Measurements from ENCODE around the gene BACH2. TPM values are rescaled to one million over a fixed set of nuclear protein-coding genes. Genes with fewer than 3 reads are reported as not detected.

BACH2 gene
- total and polyA plus RNA-seq, 9 of the 15 experiments (the other 6 are each of a cell fraction or from before 2014, with no cell fraction given): 0.06 to 3.1 (median 0.59) TPM

DNA sequence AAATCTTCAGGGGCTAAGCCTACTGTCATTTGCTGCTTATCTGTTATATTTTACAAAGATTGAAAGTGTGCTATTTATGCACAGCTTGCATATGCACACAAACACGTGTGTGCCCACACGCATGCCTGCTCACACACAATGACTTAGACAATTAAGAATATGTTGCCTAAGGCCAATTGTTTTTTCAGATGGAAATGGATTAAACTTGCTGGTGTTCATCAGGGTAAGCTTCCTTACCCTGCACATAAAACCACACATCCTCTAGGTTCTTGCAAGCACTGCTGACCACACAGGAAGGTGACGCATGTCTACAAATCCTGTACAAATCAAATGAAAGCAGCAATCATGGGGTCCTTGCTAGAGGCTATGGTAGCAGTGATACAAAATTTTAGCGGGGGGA lies 344.0 kb downstream of the BACH2 start (continued):
- TF ChIP-seq ZBTB7A (IDR thresholded peaks at IDR 0.05; ENCODE audit: borderline replicate concordance, control insufficient read depth, low read depth, low read length): no peak

DNA sequence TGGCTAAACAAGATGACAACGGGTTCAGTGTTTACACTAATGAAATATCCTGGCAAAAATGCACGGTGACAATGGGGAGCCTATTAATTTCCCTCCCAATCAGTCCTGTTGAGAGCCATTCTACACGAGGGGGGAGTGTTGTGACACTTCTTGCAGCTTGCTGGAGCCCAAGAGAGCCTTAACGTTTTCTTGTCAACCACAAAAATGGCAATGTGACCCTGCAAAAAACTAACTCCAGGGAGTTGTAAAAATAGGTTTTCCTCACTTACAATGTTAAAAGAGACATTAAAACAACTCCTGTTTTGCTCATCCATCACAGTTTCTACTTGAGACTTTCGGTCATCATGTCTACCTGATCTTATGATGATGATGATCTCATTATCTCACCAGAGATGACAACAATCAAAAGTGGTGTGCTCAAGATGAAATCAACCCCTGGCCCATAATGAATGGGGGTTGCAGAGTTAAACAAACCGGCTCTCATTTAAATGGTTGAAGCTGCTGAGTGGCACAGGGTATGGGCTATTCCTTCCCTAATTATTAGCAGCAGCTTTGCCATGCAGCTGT lies 344.5 kb downstream of the BACH2 start:
- H4K20me1 ChIP-seq (replicated peaks; ENCODE audit: control insufficient read depth, insufficient read depth, low read length): no peaks in the 10 kb centered on the region
- in situ Hi-C loops (cut with MboI): no loop called here
- no peaks in the 10 kb centered on the region for H3K9me3 ChIP-seq (replicated peaks; ENCODE audit: control insufficient read depth, insufficient read depth, low read depth, low read length)
- no peak overlapping the region for H3K4me3 ChIP-seq
- BruUV-seq (replicated peaks): no TSS peak
- DNase-seq (ENCODE audit: extremely low read depth in 1 of 4, low spot score in 3 of 4) (no peak), ATAC-seq (no peak), FAIRE-seq (no peak)
- intact Hi-C loops (cut with micrococcal nuclease): no loop called here
- no peaks in the 10 kb centered on the region for H3K36me3 ChIP-seq (ENCODE audit: control insufficient read depth, insufficient read depth, low read length)
- H3K79me2 ChIP-seq (ENCODE audit: control insufficient read depth, insufficient read depth, low read length): no peaks in the 10 kb centered on the region
- H3K4me2 ChIP-seq (ENCODE audit: insufficient read depth, low read length): no peak overlapping the region
- H3K27ac ChIP-seq (ENCODE audit: extremely low read depth, low read depth, low read length): no peak overlapping the region
- no peak overlapping the region for H3K9ac ChIP-seq (ENCODE audit: insufficient read depth in 1 of 2, low read depth in 2 of 2, low read length in 2 of 2)
- peaks cover 3 to 20% of the 10 kb centered on the region in 2 experiments; a peak in 3 of 5 replicates for H3K27me3 ChIP-seq (ENCODE audit: control insufficient read depth in 2 of 2, insufficient read depth in 2 of 2, low read length in 2 of 2)
- no peaks in the 10 kb centered on the region for H3K9me1 ChIP-seq (ENCODE audit: control insufficient read depth, insufficient read depth, low read length)
- ChIA-PET POLR2A (interaction anchor here (0.6 to 1.0 kb wide), 5 partner anchors 14 to 93 kb away, joined by 3 read pairs; no protein-coding TSS in a partner anchor), CTCF (ENCODE audit: low intra/inter-chr PET ratio) (interaction anchor here (1.1 kb wide), 1 partner anchor 12 kb away, joined by 7 read pairs; no protein-coding TSS in a partner anchor)
- no peak overlapping the region for H2AFZ ChIP-seq (ENCODE audit: low read depth, low read length)
- 0% methylated on average over 6 of the region's 6 CpGs for WGBS (ENCODE audit: insufficient coverage, low coverage, missing lambda C conversion rate)
- H3K4me1 ChIP-seq (replicated peaks in 1 of 2; ENCODE audit: control insufficient read depth in 2 of 2, insufficient read depth in 2 of 2, low read length in 2 of 2): peaks cover 0 to 3% of the 10 kb centered on the region in 2 experiments; a peak in 1 of 5 replicates
- TF ChIP-seq BACH1 (tag; IDR thresholded peaks at IDR 0.05) (no peak), ARNT (IDR thresholded peaks at IDR 0.05) (no peak), MYNN (IDR thresholded peaks at IDR 0.05) (no peak), MYNN (CRISPR knock-in tag; IDR thresholded peaks at IDR 0.05) (no peak), POLR3A (IDR thresholded peaks at IDR 0.05; ENCODE audit: borderline replicate concordance, extremely low read depth, insufficient read depth, insufficient read length) (no peak), RNF2 (IDR thresholded peaks at IDR 0.05) (no peak), FUS (optimal IDR thresholded peaks at IDR 0.05; ENCODE audit: low read depth, low read length) (no peak), BHLHE40 (IDR thresholded peaks at IDR 0.05; ENCODE audit: low read length) (no peak), BRF1 (IDR thresholded peaks at IDR 0.05; ENCODE audit: borderline replicate concordance, extremely low read depth, insufficient read length) (no peak), SIN3A (IDR thresholded peaks at IDR 0.05; ENCODE audit: borderline replicate concordance in 2 of 2, control insufficient read depth in 1 of 2, low read depth in 2 of 2, low read length in 2 of 2) (no peak), POLR2A (conservative IDR thresholded peaks at IDR 0.05) (no peak), MAFF (IDR thresholded peaks at IDR 0.05; ENCODE audit: low read length) (no peak), GTF2E2 (tag; IDR thresholded peaks at IDR 0.05) (no peak), POLR2AphosphoS5 (IDR thresholded peaks at IDR 0.05; ENCODE audit: control insufficient read depth, insufficient read depth, low read depth, low read length) (no peak)
- TF ChIP-seq, protein P1, sequence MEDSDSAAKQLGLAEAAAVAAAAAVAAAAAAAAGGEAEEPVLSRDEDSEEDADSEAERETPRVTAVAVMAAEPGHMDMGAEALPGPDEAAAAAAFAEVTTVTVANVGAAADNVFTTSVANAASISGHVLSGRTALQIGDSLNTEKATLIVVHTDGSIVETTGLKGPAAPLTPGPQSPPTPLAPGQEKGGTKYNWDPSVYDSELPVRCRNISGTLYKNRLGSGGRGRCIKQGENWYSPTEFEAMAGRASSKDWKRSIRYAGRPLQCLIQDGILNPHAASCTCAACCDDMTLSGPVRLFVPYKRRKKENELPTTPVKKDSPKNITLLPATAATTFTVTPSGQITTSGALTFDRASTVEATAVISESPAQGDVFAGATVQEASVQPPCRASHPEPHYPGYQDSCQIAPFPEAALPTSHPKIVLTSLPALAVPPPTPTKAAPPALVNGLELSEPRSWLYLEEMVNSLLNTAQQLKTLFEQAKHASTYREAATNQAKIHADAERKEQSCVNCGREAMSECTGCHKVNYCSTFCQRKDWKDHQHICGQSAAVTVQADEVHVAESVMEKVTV (CRISPR knock-in tag; IDR thresholded peaks at IDR 0.05): no peak
- TF ChIP-seq, protein P2, sequence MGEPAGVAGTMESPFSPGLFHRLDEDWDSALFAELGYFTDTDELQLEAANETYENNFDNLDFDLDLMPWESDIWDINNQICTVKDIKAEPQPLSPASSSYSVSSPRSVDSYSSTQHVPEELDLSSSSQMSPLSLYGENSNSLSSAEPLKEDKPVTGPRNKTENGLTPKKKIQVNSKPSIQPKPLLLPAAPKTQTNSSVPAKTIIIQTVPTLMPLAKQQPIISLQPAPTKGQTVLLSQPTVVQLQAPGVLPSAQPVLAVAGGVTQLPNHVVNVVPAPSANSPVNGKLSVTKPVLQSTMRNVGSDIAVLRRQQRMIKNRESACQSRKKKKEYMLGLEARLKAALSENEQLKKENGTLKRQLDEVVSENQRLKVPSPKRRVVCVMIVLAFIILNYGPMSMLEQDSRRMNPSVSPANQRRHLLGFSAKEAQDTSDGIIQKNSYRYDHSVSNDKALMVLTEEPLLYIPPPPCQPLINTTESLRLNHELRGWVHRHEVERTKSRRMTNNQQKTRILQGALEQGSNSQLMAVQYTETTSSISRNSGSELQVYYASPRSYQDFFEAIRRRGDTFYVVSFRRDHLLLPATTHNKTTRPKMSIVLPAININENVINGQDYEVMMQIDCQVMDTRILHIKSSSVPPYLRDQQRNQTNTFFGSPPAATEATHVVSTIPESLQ (CRISPR knock-in tag; IDR thresholded peaks at IDR 0.05): no peak
- TF ChIP-seq, protein P3, sequence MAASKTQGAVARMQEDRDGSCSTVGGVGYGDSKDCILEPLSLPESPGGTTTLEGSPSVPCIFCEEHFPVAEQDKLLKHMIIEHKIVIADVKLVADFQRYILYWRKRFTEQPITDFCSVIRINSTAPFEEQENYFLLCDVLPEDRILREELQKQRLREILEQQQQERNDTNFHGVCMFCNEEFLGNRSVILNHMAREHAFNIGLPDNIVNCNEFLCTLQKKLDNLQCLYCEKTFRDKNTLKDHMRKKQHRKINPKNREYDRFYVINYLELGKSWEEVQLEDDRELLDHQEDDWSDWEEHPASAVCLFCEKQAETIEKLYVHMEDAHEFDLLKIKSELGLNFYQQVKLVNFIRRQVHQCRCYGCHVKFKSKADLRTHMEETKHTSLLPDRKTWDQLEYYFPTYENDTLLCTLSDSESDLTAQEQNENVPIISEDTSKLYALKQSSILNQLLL (CRISPR knock-in tag; IDR thresholded peaks at IDR 0.05; ENCODE audit: borderline replicate concordance): no peak

Measured in K562 (cell line).